Measurements from ENCODE around the gene LCOR.

GRCh38 chr10:96873086-96873485 is 41.0 kb downstream of the LCOR start:
- TF ChIP-seq, protein P1, sequence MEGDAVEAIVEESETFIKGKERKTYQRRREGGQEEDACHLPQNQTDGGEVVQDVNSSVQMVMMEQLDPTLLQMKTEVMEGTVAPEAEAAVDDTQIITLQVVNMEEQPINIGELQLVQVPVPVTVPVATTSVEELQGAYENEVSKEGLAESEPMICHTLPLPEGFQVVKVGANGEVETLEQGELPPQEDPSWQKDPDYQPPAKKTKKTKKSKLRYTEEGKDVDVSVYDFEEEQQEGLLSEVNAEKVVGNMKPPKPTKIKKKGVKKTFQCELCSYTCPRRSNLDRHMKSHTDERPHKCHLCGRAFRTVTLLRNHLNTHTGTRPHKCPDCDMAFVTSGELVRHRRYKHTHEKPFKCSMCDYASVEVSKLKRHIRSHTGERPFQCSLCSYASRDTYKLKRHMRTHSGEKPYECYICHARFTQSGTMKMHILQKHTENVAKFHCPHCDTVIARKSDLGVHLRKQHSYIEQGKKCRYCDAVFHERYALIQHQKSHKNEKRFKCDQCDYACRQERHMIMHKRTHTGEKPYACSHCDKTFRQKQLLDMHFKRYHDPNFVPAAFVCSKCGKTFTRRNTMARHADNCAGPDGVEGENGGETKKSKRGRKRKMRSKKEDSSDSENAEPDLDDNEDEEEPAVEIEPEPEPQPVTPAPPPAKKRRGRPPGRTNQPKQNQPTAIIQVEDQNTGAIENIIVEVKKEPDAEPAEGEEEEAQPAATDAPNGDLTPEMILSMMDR (IDR thresholded peaks at IDR 0.05) = no peak
- no peak for TF ChIP-seq POLR2A (IDR thresholded peaks at IDR 0.05)

Measured in thyroid gland (tissue), 4 donors.